ENCODE results near the gene EPHB1. TPM values are rescaled to one million over a fixed set of nuclear protein-coding genes. Genes with fewer than 3 reads are reported as not detected.
"Not testable (repeated sequence)": the region's sequence is repeated elsewhere in the genome, so short reads cannot be mapped to it uniquely, and the experiment has no call there.

Gene EPHB1
- total and polyA plus RNA-seq, 9 donors = 3.5 to 53.4 (median 34.4) TPM

- Histone ChIP-seq H3K27ac (ENCODE audit: low read length) (no peak overlapping the region), H3K36me3 (ENCODE audit: control insufficient read depth, insufficient read depth, low read length) (no peaks in the 10 kb centered on the region), H3K4me1 (ENCODE audit: control insufficient read depth, insufficient read depth, low read length) (peaks cover 11% of the 10 kb centered on the region), H3K9me3 (replicated peaks; ENCODE audit: control insufficient read depth, low read depth, low read length) (no peaks in the 10 kb centered on the region), H3K27me3 (ENCODE audit: control insufficient read depth, insufficient read depth, low read length) (no peaks in the 10 kb centered on the region), H3K4me3 (ENCODE audit: low read length) (no peak overlapping the region)
- DNase-seq = no peak
- 83% methylated on average over 1 of the region's 5 CpGs for WGBS (ENCODE audit: insufficient coverage)
Measured at GRCh38 chr3:134775831-134776230, 19.2 kb upstream of the EPHB1 start.

DNA sequence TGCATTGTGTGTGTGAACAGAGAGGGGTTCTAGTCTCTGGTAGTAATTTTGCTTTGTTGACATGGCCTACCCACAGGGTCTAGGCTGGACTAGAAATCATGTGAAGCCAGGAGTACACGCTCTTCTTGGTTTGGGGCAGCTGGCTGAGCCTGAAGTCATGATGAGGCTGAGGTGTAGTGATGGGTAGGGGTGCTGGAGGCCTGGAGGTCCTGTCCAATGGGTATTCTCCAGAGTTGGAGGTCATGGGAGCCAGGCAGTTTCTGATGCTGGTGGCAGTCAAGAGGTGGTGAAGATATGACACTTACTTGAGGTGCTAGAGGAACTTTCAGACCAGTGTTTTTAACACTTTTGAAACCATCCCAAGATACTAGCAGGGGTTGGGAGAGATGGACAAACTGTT lies 18.5 kb upstream of the EPHB1 start:
- Histone ChIP-seq H3K4me1 (ENCODE audit: control insufficient read depth, insufficient read depth, low read length) (peaks cover 11% of the 10 kb centered on the region), H3K4me3 (ENCODE audit: low read length) (no peak overlapping the region), H3K9me3 (replicated peaks; ENCODE audit: control insufficient read depth, low read depth, low read length) (no peaks in the 10 kb centered on the region), H3K27me3 (ENCODE audit: control insufficient read depth, insufficient read depth, low read length) (no peaks in the 10 kb centered on the region), H3K27ac (ENCODE audit: low read length) (no peak overlapping the region), H3K36me3 (ENCODE audit: control insufficient read depth, insufficient read depth, low read length) (no peaks in the 10 kb centered on the region)
- no peak for DNase-seq
- WGBS (ENCODE audit: insufficient coverage) = 100% methylated on average over 1 of the region's 1 CpG

DNA sequence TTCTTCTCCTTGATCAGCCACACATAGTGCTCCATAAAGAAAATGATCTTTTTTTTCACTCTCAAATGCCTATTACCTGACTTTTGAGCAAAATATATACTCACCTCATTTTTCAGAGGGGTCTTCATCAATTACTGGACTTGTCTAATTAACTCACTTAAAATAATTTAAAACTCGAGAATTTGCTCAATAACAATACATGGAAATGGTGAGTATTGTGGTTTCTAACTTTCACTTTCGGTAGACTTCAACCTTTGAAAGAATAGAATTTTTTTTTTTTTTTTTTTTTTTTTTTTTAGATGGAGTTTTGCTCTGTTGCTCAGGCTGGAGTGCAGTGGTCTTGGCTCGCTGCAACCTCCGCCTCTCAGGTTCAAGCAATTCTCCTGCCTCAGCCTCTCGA lies 17.7 kb upstream of the EPHB1 start:
- H3K36me3 ChIP-seq (ENCODE audit: control insufficient read depth, insufficient read depth, low read length) = no peaks in the 10 kb centered on the region
- WGBS (ENCODE audit: insufficient coverage) = no CpG with 5 or more reads among the region's 5 CpGs
- H3K4me1 ChIP-seq (ENCODE audit: control insufficient read depth, insufficient read depth, low read length) = peaks cover 8% of the 10 kb centered on the region
- no peak for DNase-seq
- no peak overlapping the region for H3K4me3 ChIP-seq (ENCODE audit: low read length)
- no peaks in the 10 kb centered on the region for H3K27me3 ChIP-seq (ENCODE audit: control insufficient read depth, insufficient read depth, low read length)
- no peak overlapping the region for H3K27ac ChIP-seq (ENCODE audit: low read length)
- H3K9me3 ChIP-seq (replicated peaks; ENCODE audit: control insufficient read depth, low read depth, low read length) = no peaks in the 10 kb centered on the region

DNA sequence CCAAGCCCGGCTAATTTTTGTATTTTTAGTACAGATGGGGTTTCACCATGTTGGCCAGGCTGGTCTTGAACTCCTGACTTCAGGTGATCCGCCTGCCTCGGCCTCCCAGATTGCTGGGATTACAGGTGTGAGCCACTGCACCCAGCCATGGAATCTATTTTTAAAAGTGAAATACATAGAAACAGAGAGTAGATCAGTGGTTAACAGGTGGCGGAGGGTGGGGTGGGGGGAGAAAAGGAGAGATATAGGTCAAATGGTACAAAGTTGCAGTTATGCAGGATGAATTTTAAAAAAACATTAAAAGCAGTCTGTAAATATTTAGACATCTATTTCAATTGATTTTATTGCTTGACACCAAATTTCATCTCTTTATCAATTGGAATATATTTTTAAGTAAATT lies 6.8 kb upstream of the EPHB1 start:
- not testable (repeated sequence) for H3K9me3 ChIP-seq (replicated peaks; ENCODE audit: control insufficient read depth, low read depth, low read length); H3K4me1 ChIP-seq (ENCODE audit: control insufficient read depth, insufficient read depth, low read length); H3K4me3 ChIP-seq (ENCODE audit: low read length); H3K27me3 ChIP-seq (ENCODE audit: control insufficient read depth, insufficient read depth, low read length); DNase-seq; H3K36me3 ChIP-seq (ENCODE audit: control insufficient read depth, insufficient read depth, low read length); H3K27ac ChIP-seq (ENCODE audit: low read length)
- WGBS (ENCODE audit: insufficient coverage) = 87% methylated on average over 3 of the region's 4 CpGs

- Histone ChIP-seq H3K36me3 (ENCODE audit: control insufficient read depth, insufficient read depth, low read length) (no peaks in the 10 kb centered on the region), H3K27ac (ENCODE audit: low read length) (no peak overlapping the region), H3K9me3 (replicated peaks; ENCODE audit: control insufficient read depth, low read depth, low read length) (no peaks in the 10 kb centered on the region), H3K4me3 (ENCODE audit: low read length) (no peak overlapping the region), H3K4me1 (ENCODE audit: control insufficient read depth, insufficient read depth, low read length) (no peaks in the 10 kb centered on the region), H3K27me3 (ENCODE audit: control insufficient read depth, insufficient read depth, low read length) (peaks cover 9% of the 10 kb centered on the region)
- DNase-seq = no peak
- WGBS (ENCODE audit: insufficient coverage) = no CpG with 5 or more reads among the region's 2 CpGs
Measured at GRCh38 chr3:134790065-134790464, 5.0 kb upstream of the EPHB1 start.

DNA sequence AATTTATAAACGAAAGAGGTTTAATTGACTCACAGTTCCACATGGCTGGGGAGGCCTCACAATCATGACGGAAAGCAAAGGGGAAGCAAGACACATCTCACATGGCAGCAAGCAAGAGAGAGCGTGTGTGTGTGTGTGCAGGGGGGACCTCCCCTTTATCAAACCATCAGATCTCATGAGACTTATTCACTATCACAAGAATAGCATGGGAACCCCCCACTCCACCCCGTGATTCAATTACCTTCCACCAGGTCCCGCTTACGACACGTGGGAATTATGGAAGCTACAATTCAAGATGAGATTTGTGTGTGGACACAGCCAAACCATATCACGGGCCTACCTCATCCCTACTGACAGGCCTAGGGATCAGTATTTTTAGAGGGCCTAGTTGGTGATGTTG lies 3.1 kb upstream of the EPHB1 start:
- Histone ChIP-seq H3K27me3 (ENCODE audit: control insufficient read depth, insufficient read depth, low read length) (peaks cover 28% of the 10 kb centered on the region), H3K27ac (ENCODE audit: low read length) (no peak overlapping the region), H3K4me3 (ENCODE audit: low read length) (no peak overlapping the region), H3K9me3 (replicated peaks; ENCODE audit: control insufficient read depth, low read depth, low read length) (no peaks in the 10 kb centered on the region), H3K36me3 (ENCODE audit: control insufficient read depth, insufficient read depth, low read length) (no peaks in the 10 kb centered on the region), H3K4me1 (ENCODE audit: control insufficient read depth, insufficient read depth, low read length) (peaks cover 16% of the 10 kb centered on the region)
- DNase-seq = no peak
- WGBS (ENCODE audit: insufficient coverage) = 60% methylated on average over 1 of the region's 8 CpGs

DNA sequence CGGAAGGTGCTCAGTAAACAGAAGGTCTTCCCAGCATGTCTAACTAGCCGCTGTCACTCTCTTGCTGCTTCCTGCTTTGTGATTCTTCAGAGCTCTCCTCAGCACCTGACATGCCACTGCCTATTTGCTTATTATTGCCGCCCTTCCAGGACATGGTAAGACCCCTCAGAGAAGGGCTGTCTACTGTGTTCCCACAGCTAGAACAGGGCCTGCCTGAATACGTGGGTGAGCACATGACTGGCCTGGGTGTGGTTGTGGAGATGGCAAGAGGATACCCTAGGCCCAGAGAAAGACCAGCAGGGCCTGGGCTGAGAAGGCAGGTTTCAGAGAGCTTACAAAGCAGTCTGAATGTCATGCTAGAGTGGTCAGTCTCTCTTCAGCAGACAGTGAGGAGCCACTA lies 2.4 kb upstream of the EPHB1 start:
- Histone ChIP-seq H3K27ac (ENCODE audit: low read length) (no peak overlapping the region), H3K9me3 (replicated peaks; ENCODE audit: control insufficient read depth, low read depth, low read length) (no peaks in the 10 kb centered on the region), H3K4me1 (ENCODE audit: control insufficient read depth, insufficient read depth, low read length) (peaks cover 23% of the 10 kb centered on the region), H3K36me3 (ENCODE audit: control insufficient read depth, insufficient read depth, low read length) (no peaks in the 10 kb centered on the region), H3K4me3 (ENCODE audit: low read length) (no peak overlapping the region), H3K27me3 (ENCODE audit: control insufficient read depth, insufficient read depth, low read length) (peaks cover 35% of the 10 kb centered on the region)
- DNase-seq = no peak
- WGBS (ENCODE audit: insufficient coverage) = 71% methylated on average over 3 of the region's 4 CpGs

DNA sequence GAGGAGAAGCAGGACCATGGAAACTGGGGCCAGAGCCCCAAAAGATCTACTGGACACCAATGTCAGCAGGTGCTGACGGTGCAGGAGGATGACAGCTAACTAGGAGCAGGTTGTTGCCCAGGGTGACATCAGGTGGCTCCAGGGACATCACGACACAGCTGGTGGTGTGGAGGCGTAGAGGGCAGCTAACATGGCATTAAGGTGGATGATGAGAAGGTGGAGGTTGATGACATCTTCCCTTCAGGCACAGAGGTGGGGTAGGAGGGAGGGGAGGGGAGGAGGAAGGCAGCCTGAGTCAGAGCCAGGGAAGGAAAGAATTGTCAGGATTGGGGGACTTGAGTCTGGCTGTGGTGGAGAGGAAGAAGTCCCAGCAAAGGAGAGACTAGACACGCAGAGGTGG lies 1.5 kb upstream of the EPHB1 start:
- no peak overlapping the region for H3K27ac ChIP-seq (ENCODE audit: low read length)
- DNase-seq = no peak
- H3K4me1 ChIP-seq (ENCODE audit: control insufficient read depth, insufficient read depth, low read length) = peaks cover 29% of the 10 kb centered on the region
- no peak overlapping the region for H3K4me3 ChIP-seq (ENCODE audit: low read length)
- H3K9me3 ChIP-seq (replicated peaks; ENCODE audit: control insufficient read depth, low read depth, low read length) = no peaks in the 10 kb centered on the region
- H3K36me3 ChIP-seq (ENCODE audit: control insufficient read depth, insufficient read depth, low read length) = no peaks in the 10 kb centered on the region
- WGBS (ENCODE audit: insufficient coverage) = 83% methylated on average over 4 of the region's 4 CpGs
- H3K27me3 ChIP-seq (ENCODE audit: control insufficient read depth, insufficient read depth, low read length) = peaks cover 44% of the 10 kb centered on the region

DNA sequence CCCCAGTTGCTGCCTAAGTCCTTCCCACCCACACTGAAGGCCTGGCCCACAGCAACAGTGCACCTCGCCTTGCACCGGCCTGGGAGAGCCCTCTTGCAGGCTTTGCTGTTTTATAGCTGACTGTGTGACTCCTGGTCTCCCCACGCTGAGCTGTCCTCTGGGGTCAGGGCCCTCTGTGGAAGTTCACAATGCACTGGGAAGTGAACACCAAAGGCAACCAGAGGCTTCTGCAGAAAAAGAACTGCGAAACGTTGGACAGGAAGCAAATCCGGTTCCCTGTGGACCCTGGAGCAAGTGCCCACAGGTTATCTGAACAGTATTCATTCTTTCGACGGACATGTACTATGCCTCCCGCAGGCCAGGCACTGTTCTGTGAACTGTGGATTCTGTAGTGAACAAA lies 737 bp upstream of the EPHB1 start:
- 63% methylated on average over 9 of the region's 9 CpGs for WGBS (ENCODE audit: insufficient coverage)
- peaks cover 34% of the 10 kb centered on the region for H3K4me1 ChIP-seq (ENCODE audit: control insufficient read depth, insufficient read depth, low read length)
- no peak overlapping the region for H3K4me3 ChIP-seq (ENCODE audit: low read length)
- H3K9me3 ChIP-seq (replicated peaks; ENCODE audit: control insufficient read depth, low read depth, low read length) = no peaks in the 10 kb centered on the region
- no peak for DNase-seq
- H3K27me3 ChIP-seq (ENCODE audit: control insufficient read depth, insufficient read depth, low read length) = peaks cover 49% of the 10 kb centered on the region
- no peaks in the 10 kb centered on the region for H3K36me3 ChIP-seq (ENCODE audit: control insufficient read depth, insufficient read depth, low read length)
- H3K27ac ChIP-seq (ENCODE audit: low read length) = no peak overlapping the region

DNA sequence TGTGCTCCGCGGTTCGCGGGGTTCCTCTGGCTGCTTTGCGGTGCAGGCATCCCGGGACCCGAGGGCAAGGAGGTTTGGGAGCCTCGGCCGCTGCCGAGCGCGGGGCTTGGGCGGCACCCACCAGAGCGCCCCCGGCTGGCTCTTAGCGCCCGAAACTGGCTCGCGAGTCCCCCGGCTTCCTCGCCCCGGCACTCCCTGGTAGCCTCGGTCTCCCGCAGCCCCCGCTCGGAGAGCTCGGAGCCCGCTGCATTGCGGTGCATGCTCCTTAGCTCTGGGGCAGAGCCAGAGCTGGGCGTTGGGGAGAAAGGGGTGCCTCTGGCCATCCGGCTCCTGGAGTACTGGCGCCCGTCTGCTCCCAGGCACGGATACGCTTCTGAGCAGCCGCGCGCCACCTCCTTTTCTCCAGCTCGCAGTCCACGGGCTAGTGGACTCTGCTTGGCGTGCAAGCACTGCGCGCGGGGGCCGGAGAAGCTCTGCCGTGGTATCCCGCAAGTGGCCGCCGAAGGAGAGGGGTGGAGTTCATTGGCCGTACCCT lies 753 bp downstream of the EPHB1 start:
- H3K4me3 ChIP-seq (ENCODE audit: low read length) = peak overlapping the region; percentile 59
- WGBS (ENCODE audit: insufficient coverage) = under 1% methylated on average over 50 of the region's 50 CpGs
- peak overlapping the region; percentile 24 for H3K27ac ChIP-seq (ENCODE audit: low read length)
- peaks cover 34% of the 10 kb centered on the region for H3K4me1 ChIP-seq (ENCODE audit: control insufficient read depth, insufficient read depth, low read length)
- no peaks in the 10 kb centered on the region for H3K9me3 ChIP-seq (replicated peaks; ENCODE audit: control insufficient read depth, low read depth, low read length)
- no peaks in the 10 kb centered on the region for H3K36me3 ChIP-seq (ENCODE audit: control insufficient read depth, insufficient read depth, low read length)
- no peak for DNase-seq
- peaks cover 49% of the 10 kb centered on the region for H3K27me3 ChIP-seq (ENCODE audit: control insufficient read depth, insufficient read depth, low read length)
